K562 (cell line): Measurements from ENCODE around the gene LIN28B. TPM values are rescaled to one million over a fixed set of nuclear protein-coding genes. Genes with fewer than 3 reads are reported as not detected.

ENCODE experiments used
- ATAC-seq: fragments of 200-7000 bp; cut with Tn5 transposase; 3 replicates; pipeline ENCODE4 v1.9.1; 2020; ENCODE audit warnings: moderate library complexity
- BruUV-seq: library from RNA; stranded (reverse); fragments of 400-500 nt; replicated peaks from 2 replicates; lab custom pipeline; 2021; lab: Mats Ljungman, UMichigan
- CTCF ChIA-PET: fragments of 300-600 bp; formaldehyde crosslinking; extraction: SDS; loops from one replicate; lab custom pipeline; 2021; ENCODE audit warnings: low intra/inter-chr PET ratio; lab: Yijun Ruan, JAX
- POLR2A ChIA-PET: fragments of 300-600, 350-650 bp; sonication (Branson Sonifier 250); formaldehyde crosslinking; extraction: SDS; loops from one replicate; lab custom pipeline; 2021; ENCODE audit warnings: antibody characterized with exemption, inconsistent platforms; lab: Yijun Ruan, JAX
- DNase-seq, 4 experiments: peaks; one replicate each; pipeline versions ENCODE4 v3.0.0 to v3.0.0-alpha.2; 2011 to 2018; ENCODE audit warnings: low spot score in 3 of 4, mixed read lengths in 3 of 4; ENCODE audit errors: extremely low read depth in 1 of 4
- FAIRE-seq: peaks from 2 replicates; lab custom pipeline; 2011; peaks lifted over from hg19 to GRCh38; lab: Jason Lieb, UNC
- H2AFZ ChIP-seq: 2 replicates; pipeline ENCODE4 v1.6.0; 2011; ENCODE audit warnings: low read depth, low read length, control low read depth, inconsistent platforms
- H3K27ac ChIP-seq: fragments of 200-600 bp; 3 replicates; pipeline ENCODE4 v1.8.0; 2011; ENCODE audit warnings: low read depth, mild to moderate bottlenecking, control low read depth, inconsistent platforms, low read length, moderate library complexity, mixed read lengths; ENCODE audit errors: extremely low read depth
- H3K27me3 ChIP-seq, 2 experiments: fragments of 300-600 bp in 1 of 2; 2 replicates in 1 of 2; 3 replicates in 1 of 2; pipeline versions ENCODE4 v1.6.0 to v1.8.0; 2011; ENCODE audit warnings: inconsistent platforms in 2 of 2, low read length in 2 of 2, mild to moderate bottlenecking in 1 of 2, mixed read lengths in 1 of 2, moderate library complexity in 1 of 2; ENCODE audit not compliant: control insufficient read depth in 2 of 2, insufficient read depth in 2 of 2
- H3K36me3 ChIP-seq: fragments of 300-600 bp; 3 replicates; pipeline ENCODE4 v1.8.0; 2011; ENCODE audit warnings: mild to moderate bottlenecking, low read length, inconsistent platforms; ENCODE audit not compliant: control insufficient read depth, insufficient read depth
- H3K4me1 ChIP-seq, 2 experiments: fragments of 200-600 bp in 1 of 2; replicated peaks in 1 of 2; 2 replicates in 1 of 2; 3 replicates in 1 of 2; pipeline versions ENCODE4 v1.5.1 to v1.8.0; 2011; ENCODE audit warnings: inconsistent platforms in 2 of 2, low read length in 2 of 2, mild to moderate bottlenecking in 1 of 2, mixed read lengths in 1 of 2, moderate library complexity in 1 of 2; ENCODE audit not compliant: control insufficient read depth in 2 of 2, insufficient read depth in 2 of 2
- H3K4me2 ChIP-seq: 2 replicates; pipeline ENCODE4 v1.6.1; 2011; ENCODE audit warnings: low read length, control low read depth, inconsistent platforms, mixed read lengths; ENCODE audit not compliant: insufficient read depth
- H3K4me3 ChIP-seq: fragments of 200-600 bp; sonication (generic), shearing (Covaris generic); 2 replicates; pipeline ENCODE4 v1.5.1; 2016; ENCODE audit warnings: control low read depth, inconsistent platforms
- H3K79me2 ChIP-seq: fragments of 200-600 bp; 3 replicates; pipeline ENCODE4 v1.8.0; 2011; ENCODE audit warnings: low read length, inconsistent platforms; ENCODE audit not compliant: control insufficient read depth, insufficient read depth
- H3K9ac ChIP-seq, 2 experiments: 2 replicates each; pipeline versions ENCODE4 v1.6.0 to v1.6.1; 2011; ENCODE audit warnings: low read depth in 2 of 2, low read length in 2 of 2, control low read depth in 1 of 2, inconsistent platforms in 1 of 2, mild to moderate bottlenecking in 1 of 2, mixed read lengths in 1 of 2; ENCODE audit not compliant: insufficient read depth in 1 of 2
- H3K9me1 ChIP-seq: one replicate; pipeline ENCODE4 v1.6.0; 2011; ENCODE audit warnings: inconsistent platforms, mild to moderate bottlenecking, low read length, moderate library complexity; ENCODE audit not compliant: control insufficient read depth, insufficient read depth
- H3K9me3 ChIP-seq: replicated peaks from 2 replicates; pipeline ENCODE4 v1.5.1; 2011; ENCODE audit warnings: low read depth, low read length, inconsistent platforms; ENCODE audit not compliant: control insufficient read depth, insufficient read depth
- H4K20me1 ChIP-seq: replicated peaks from 2 replicates; pipeline ENCODE4 v1.6.1; 2011; ENCODE audit warnings: low read length, inconsistent platforms, mixed read lengths; ENCODE audit not compliant: control insufficient read depth, insufficient read depth
- ATF3 ChIP-seq, 2 experiments: fragments of 450-650 bp in 1 of 2; sonication (generic) in 1 of 2; formaldehyde crosslinking in 1 of 2; IDR thresholded peaks in 1 of 2; conservative IDR thresholded peaks in 1 of 2; 2 replicates each; pipeline versions ENCODE4 v1.6.1 to v1.8.1; 2016 to 2023; ENCODE audit warnings: mild to moderate bottlenecking in 2 of 2, moderate library complexity in 2 of 2, inconsistent platforms in 1 of 2, missing genetic modification reagents in 1 of 2
- CREM ChIP-seq: IDR thresholded peaks from 2 replicates; pipeline ENCODE4 v1.6.1; 2014; ENCODE audit warnings: antibody characterized with exemption, low read depth
- DNMT1 ChIP-seq: fragments of 450-650 bp; IDR thresholded peaks from 2 replicates; pipeline ENCODE4 v1.6.1; 2016; ENCODE audit warnings: antibody characterized with exemption, mild to moderate bottlenecking
- ERF ChIP-seq: fragments of 450-650 bp; formaldehyde crosslinking; IDR thresholded peaks from 2 replicates; pipeline ENCODE4 v1.4.0; 2020; ENCODE audit warnings: mild to moderate bottlenecking, mixed read lengths
- ESRRB ChIP-seq: fragments of 250-450 bp; sonication (Bioruptor Pico); IDR thresholded peaks from 2 replicates; pipeline ENCODE4 v1.5.0; 2020; ENCODE audit warnings: mild to moderate bottlenecking, moderate library complexity, borderline replicate concordance
- KDM5B ChIP-seq: fragments of 200-600 bp; sonication (generic); IDR thresholded peaks from 2 replicates; pipeline ENCODE4 v1.6.1; 2012; ENCODE audit warnings: low read depth, mild to moderate bottlenecking, moderate library complexity, low read length, control low read depth, inconsistent platforms; ENCODE audit not compliant: insufficient replicate concordance
- MYNN ChIP-seq, 2 experiments: sonication (generic); formaldehyde crosslinking in 1 of 2; IDR thresholded peaks; 2 replicates each; pipeline versions ENCODE4 v1.5.0 to v1.6.1; 2016 to 2020; ENCODE audit warnings: antibody characterized with exemption in 1 of 2, missing genetic modification reagents in 1 of 2
- NCOA1 ChIP-seq: fragments of 450-650 bp; IDR thresholded peaks from 2 replicates; pipeline ENCODE4 v1.6.1; 2016; ENCODE audit warnings: low read depth
- POLR3G ChIP-seq: IDR thresholded peaks from 2 replicates; pipeline ENCODE4 v1.6.1; 2011; ENCODE audit not compliant: insufficient read length, insufficient replicate concordance; ENCODE audit errors: extremely low read depth
- PRDM10 ChIP-seq: fragments of 450-650 bp; IDR thresholded peaks from 2 replicates; pipeline ENCODE4 v1.6.1; 2018; ENCODE audit not compliant: partially characterized antibody
- RAD21 ChIP-seq, 2 experiments: fragments of 250-450 bp in 1 of 2; fragments of 450-650 bp in 1 of 2; sonication (Bioruptor Pico) in 1 of 2; formaldehyde crosslinking in 1 of 2; IDR thresholded peaks in 1 of 2; conservative IDR thresholded peaks in 1 of 2; 2 replicates each; pipeline versions ENCODE4 v1.4.0 to v1.8.0; 2020 to 2022; ENCODE audit warnings: mild to moderate bottlenecking in 2 of 2, moderate library complexity in 1 of 2
- RFX7 ChIP-seq: fragments of 250-450 bp; sonication (Bioruptor Pico); IDR thresholded peaks from 2 replicates; pipeline ENCODE4 v1.5.1; 2021; ENCODE audit warnings: mild to moderate bottlenecking
- TAF15 ChIP-seq: fragments of 200-400 bp; formaldehyde crosslinking; IDR thresholded peaks from 2 replicates; pipeline ENCODE4 v1.6.1; 2017; ENCODE audit warnings: mild to moderate bottlenecking, low read depth, low read length, moderate library complexity
- WGBS: fragments of 100-300 bp; shearing (Covaris generic); methylation state at CpG from one replicate; pipeline ENCODE4 v1.1.6; 2016; ENCODE audit warnings: low coverage, mixed read lengths; ENCODE audit not compliant: insufficient coverage; ENCODE audit errors: missing lambda C conversion rate; 5-methylcytosine and 5-hydroxymethylcytosine counted together
- in situ Hi-C: fragments of 300-500 bp; cut with MboI; formaldehyde crosslinking; loops from 4 replicates; pipeline ENCODE4 v1.15.0; 2018; ENCODE audit warnings: inconsistent platforms, mixed read lengths
- intact Hi-C: fragments of 100-400 bp; cut with micrococcal nuclease; formaldehyde crosslinking; loops from 2 replicates; pipeline ENCODE4 v1.14.2; 2022
- polyA plus RNA-seq, 8 experiments: library from polyadenylated mRNA; depleted of rRNA in 4 of 8; stranded (reverse) in 5 of 8; unstranded in 3 of 8; fragments of >200 nt; fragmentation: Nextera tagmentation in 2 of 8; fragmentation: Illumina TruSeq in 1 of 8; extraction: Ambion mirVana in 2 of 8; extraction: Trizol in 1 of 8; gene quantifications; 2 replicates each; pipeline versions ENCODE4 v1.2.1 to v1.2.3, GENCODE V29; 2011 to 2014; ENCODE audit warnings: inconsistent platforms in 1 of 8, missing spikeins in 1 of 8
- total RNA-seq, 7 experiments: library from RNA; depleted of rRNA in 6 of 7; stranded (reverse); fragments of >200 nt in 6 of 7; fragmentation: Illumina TruSeq in 2 of 7; extraction: Trizol in 2 of 7; gene quantifications; 2 replicates each; pipeline versions ENCODE4 v1.2.1 to v1.2.3, GENCODE V29; 2011 to 2021; ENCODE audit warnings: low replicate concordance in 1 of 7
- TF ChIP-seq, protein P1 (sequence below): fragments of 450-650 bp; IDR thresholded peaks from 2 replicates; pipeline ENCODE4 v1.6.1; 2016; ENCODE audit warnings: antibody characterized with exemption
- TF ChIP-seq, protein P2 (sequence below): conservative IDR thresholded peaks from 2 replicates; pipeline ENCODE4 v1.6.1; 2011; ENCODE audit warnings: low read depth, mild to moderate bottlenecking, low read length; ENCODE audit not compliant: control insufficient read depth

Gene LIN28B
- total and polyA plus RNA-seq, 9 of the 15 experiments (the other 6 are each of a cell fraction or from before 2014, with no cell fraction given): 20.9 to 77.3 (median 42.1) TPM

GRCh38 chr6:105111871-105112270 lies 155.0 kb downstream of the LIN28B start:
- CTCF ChIA-PET: interaction anchor here (0.6 kb wide), 1 partner anchor 313 kb away, joined by 3 read pairs; no protein-coding TSS in a partner anchor
- no peak for TF ChIP-seq MYNN (IDR thresholded peaks at IDR 0.05)
- TF ChIP-seq MYNN (CRISPR knock-in tag; IDR thresholded peaks at IDR 0.05): no peak
- no peak for TF ChIP-seq KDM5B
- TF ChIP-seq, protein P1, sequence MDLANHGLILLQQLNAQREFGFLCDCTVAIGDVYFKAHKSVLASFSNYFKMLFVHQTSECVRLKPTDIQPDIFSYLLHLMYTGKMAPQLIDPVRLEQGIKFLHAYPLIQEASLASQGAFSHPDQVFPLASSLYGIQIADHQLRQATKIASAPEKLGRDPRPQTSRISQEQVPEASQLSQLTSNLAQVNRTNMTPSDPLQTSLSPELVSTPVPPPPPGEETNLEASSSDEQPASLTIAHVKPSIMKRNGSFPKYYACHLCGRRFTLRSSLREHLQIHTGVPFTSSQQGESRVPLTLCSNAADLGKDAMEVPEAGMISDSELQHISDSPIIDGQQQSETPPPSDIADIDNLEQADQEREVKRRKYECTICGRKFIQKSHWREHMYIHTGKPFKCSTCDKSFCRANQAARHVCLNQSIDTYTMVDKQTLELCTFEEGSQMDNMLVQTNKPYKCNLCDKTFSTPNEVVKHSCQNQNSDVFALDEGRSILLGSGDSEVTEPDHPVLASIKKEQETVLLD: no peak
- TF ChIP-seq, protein P2, sequence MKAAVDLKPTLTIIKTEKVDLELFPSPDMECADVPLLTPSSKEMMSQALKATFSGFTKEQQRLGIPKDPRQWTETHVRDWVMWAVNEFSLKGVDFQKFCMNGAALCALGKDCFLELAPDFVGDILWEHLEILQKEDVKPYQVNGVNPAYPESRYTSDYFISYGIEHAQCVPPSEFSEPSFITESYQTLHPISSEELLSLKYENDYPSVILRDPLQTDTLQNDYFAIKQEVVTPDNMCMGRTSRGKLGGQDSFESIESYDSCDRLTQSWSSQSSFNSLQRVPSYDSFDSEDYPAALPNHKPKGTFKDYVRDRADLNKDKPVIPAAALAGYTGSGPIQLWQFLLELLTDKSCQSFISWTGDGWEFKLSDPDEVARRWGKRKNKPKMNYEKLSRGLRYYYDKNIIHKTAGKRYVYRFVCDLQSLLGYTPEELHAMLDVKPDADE: no peak
- no peak for TF ChIP-seq NCOA1
- TF ChIP-seq ESRRB: no peak
- no peak for TF ChIP-seq PRDM10
- no peak for TF ChIP-seq TAF15
- TF ChIP-seq DNMT1: no peak
- no peak for TF ChIP-seq RAD21 (CRISPR knock-in tag; conservative IDR thresholded peaks at IDR 0.05 in 1 of 2, IDR thresholded peaks at IDR 0.05 in 1 of 2)
- no peak for TF ChIP-seq ERF (CRISPR knock-in tag)
- TF ChIP-seq RFX7: no peak
- no peak for TF ChIP-seq ATF3 (IDR thresholded peaks at IDR 0.05)
- no peak for TF ChIP-seq ATF3 (CRISPR knock-in tag; conservative IDR thresholded peaks at IDR 0.05)
- no peak for TF ChIP-seq POLR3G
- TF ChIP-seq CREM: no peak

More at GRCh38 chr6:105111871-105112270, 155.0 kb downstream of the LIN28B start:
- H3K79me2 ChIP-seq: no peaks in the 10 kb centered on the region
- no peaks in the 10 kb centered on the region for H3K9me3 ChIP-seq
- H3K9ac ChIP-seq: no peak overlapping the region
- no peak overlapping the region for H3K4me2 ChIP-seq
- POLR2A ChIA-PET: no interaction called here
- H3K27me3 ChIP-seq: peaks cover 11 to 18% of the 10 kb centered on the region in 2 experiments; a peak in 4 of 5 replicates
- no peak for ATAC-seq
- BruUV-seq: no TSS peak
- in situ Hi-C loops (no loop called here), intact Hi-C loops (loop anchor here (10.0 kb wide), 2 partner anchors 153 to 1723 kb away; no protein-coding TSS in a partner anchor)
- no peaks in the 10 kb centered on the region for H4K20me1 ChIP-seq
- H3K9me1 ChIP-seq: no peaks in the 10 kb centered on the region
- DNase-seq: no peak
- no peak overlapping the region for H3K27ac ChIP-seq
- no peaks in the 10 kb centered on the region for H3K4me1 ChIP-seq
- no peak overlapping the region for H3K4me3 ChIP-seq
- FAIRE-seq: no peak
- H3K36me3 ChIP-seq: no peaks in the 10 kb centered on the region
- 0% methylated on average over 2 of the region's 2 CpGs for WGBS
- no peak overlapping the region for H2AFZ ChIP-seq
